ENCODE results near the gene GGT5. TPM values are rescaled to one million over a fixed set of nuclear protein-coding genes. Genes with fewer than 3 reads are reported as not detected.
A peak's percentile ranks its signal among the peaks of the same experiment; 100 is the strongest.
"Not testable (repeated sequence)": the region's sequence is repeated elsewhere in the genome, so short reads cannot be mapped to it uniquely, and the experiment has no call there.

Gene GGT5, protein sequence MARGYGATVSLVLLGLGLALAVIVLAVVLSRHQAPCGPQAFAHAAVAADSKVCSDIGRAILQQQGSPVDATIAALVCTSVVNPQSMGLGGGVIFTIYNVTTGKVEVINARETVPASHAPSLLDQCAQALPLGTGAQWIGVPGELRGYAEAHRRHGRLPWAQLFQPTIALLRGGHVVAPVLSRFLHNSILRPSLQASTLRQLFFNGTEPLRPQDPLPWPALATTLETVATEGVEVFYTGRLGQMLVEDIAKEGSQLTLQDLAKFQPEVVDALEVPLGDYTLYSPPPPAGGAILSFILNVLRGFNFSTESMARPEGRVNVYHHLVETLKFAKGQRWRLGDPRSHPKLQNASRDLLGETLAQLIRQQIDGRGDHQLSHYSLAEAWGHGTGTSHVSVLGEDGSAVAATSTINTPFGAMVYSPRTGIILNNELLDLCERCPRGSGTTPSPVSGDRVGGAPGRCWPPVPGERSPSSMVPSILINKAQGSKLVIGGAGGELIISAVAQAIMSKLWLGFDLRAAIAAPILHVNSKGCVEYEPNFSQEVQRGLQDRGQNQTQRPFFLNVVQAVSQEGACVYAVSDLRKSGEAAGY
- total RNA-seq (2022) (31.5 and 34.6 TPM in 2 replicates), Bru-seq, nascent RNA (percentile 45 among the genes with signal in this experiment), BruChase-seq, experiment 1, labeled RNA remaining after a 6-hour chase (percentile 49 among the genes with signal in this experiment), BruChase-seq, experiment 2, labeled RNA remaining after a 2-hour chase (percentile 49 among the genes with signal in this experiment)
- long read RNA-seq, transcript GGT5-202 (12 exons, 2,494 nt) = major isoform, 40 of 163 reads
- long read RNA-seq, transcript GGT5-201 (11 exons, 2,334 nt) = minor isoform, 8 of 163 reads
- long read RNA-seq, partial matches to known transcripts = 42 of 163 reads
- long read RNA-seq, other reads (novel, unspliced or antisense) = 70 of 163 reads

- Mint-ChIP-seq H3K4me1 (ENCODE audit: insufficient read depth, unreplicated experiment) (peaks cover 33% of the 10 kb centered on the region), H3K4me3 (ENCODE audit: unreplicated experiment) (peak within 1 kb of the TSS; percentile 64), H3K27ac (ENCODE audit: low read depth, unreplicated experiment) (peak within 1 kb of the TSS; percentile 57)
- BruUV-seq (replicated peaks); H3K9me3 Mint-ChIP-seq (ENCODE audit: unreplicated experiment); POLR2A ChIA-PET; H3K27me3 Mint-ChIP-seq (ENCODE audit: insufficient read depth, unreplicated experiment); H3K36me3 Mint-ChIP-seq (ENCODE audit: insufficient read depth, unreplicated experiment): not testable (repeated sequence)
- CTCF ChIA-PET = interaction anchor here (2.2 kb wide), 1 partner anchor 55 kb away, joined by 8 read pairs; no protein-coding TSS in a partner anchor
- intact Hi-C loops (cut with micrococcal nuclease) = loop anchor here (1.0 to 10.0 kb wide), 2 partner anchors 56 to 260 kb away; partner anchors contain the start of gene GSTT2
- DNase-seq (ENCODE audit: unreplicated experiment) = peak; percentile 74
Observed at GRCh38 chr22:24245030-24245431, at the start of gene GGT5. GGT5 (minus strand) TSS chr22:24245082; CDS start chr22:24244725, 357 bp downstream.

DNA sequence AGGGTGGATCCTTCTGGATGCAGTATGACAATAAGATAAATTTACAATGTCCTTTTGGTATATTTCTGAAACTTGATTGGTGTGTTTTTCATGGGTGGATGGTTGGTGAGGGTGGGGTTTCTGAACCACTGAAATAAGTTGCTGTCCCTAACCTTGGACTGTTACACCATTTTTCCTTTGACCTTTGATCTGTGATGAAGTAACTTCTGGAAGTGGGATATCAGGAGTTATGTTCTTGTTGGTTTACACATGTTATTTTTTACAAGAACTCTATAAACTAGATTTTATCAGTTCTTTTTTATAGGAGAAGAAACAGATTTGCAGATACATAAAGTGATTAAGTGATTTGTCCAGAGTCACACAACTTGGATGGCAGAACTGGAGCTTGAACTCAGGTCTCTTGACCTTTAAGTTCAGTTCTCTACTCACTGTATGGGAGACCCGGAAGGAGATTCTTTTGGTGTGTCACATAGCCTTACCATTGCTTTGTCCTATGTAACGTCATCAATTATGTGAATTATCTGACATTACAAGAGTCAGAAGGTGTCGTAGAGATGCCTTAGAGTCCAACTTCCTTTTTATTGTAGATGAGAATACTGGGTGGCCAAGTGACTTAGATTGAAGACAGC is 47.4 kb upstream of the GGT5 start:
- H3K27ac Mint-ChIP-seq (ENCODE audit: low read depth, unreplicated experiment); H3K4me3 Mint-ChIP-seq (ENCODE audit: unreplicated experiment); H3K36me3 Mint-ChIP-seq (ENCODE audit: insufficient read depth, unreplicated experiment); H3K9me3 Mint-ChIP-seq (ENCODE audit: unreplicated experiment); intact Hi-C loops (cut with micrococcal nuclease); BruUV-seq (replicated peaks); POLR2A ChIA-PET; H3K27me3 Mint-ChIP-seq (ENCODE audit: insufficient read depth, unreplicated experiment); DNase-seq (ENCODE audit: unreplicated experiment): not testable (repeated sequence)
- CTCF ChIA-PET = interaction anchor here (0.7 kb wide), 2 partner anchors 16 to 27 kb away, joined by 3 read pairs; no protein-coding TSS in a partner anchor
- H3K4me1 Mint-ChIP-seq (ENCODE audit: insufficient read depth, unreplicated experiment) = peaks cover 19% of the 10 kb centered on the region

- intact Hi-C loops (cut with micrococcal nuclease) = no loop called here
- H3K4me1 Mint-ChIP-seq (ENCODE audit: insufficient read depth, unreplicated experiment) = peaks cover 24% of the 10 kb centered on the region
- DNase-seq (ENCODE audit: unreplicated experiment) = no peak
- no peak overlapping the region for H3K27ac Mint-ChIP-seq (ENCODE audit: low read depth, unreplicated experiment)
- ChIA-PET CTCF (no interaction called here), POLR2A (interaction anchor here (0.6 to 1.2 kb wide), 2 partner anchors 14 to 18 kb away, joined by 3 read pairs; no protein-coding TSS in a partner anchor)
- TF ChIP-seq, protein P1, sequence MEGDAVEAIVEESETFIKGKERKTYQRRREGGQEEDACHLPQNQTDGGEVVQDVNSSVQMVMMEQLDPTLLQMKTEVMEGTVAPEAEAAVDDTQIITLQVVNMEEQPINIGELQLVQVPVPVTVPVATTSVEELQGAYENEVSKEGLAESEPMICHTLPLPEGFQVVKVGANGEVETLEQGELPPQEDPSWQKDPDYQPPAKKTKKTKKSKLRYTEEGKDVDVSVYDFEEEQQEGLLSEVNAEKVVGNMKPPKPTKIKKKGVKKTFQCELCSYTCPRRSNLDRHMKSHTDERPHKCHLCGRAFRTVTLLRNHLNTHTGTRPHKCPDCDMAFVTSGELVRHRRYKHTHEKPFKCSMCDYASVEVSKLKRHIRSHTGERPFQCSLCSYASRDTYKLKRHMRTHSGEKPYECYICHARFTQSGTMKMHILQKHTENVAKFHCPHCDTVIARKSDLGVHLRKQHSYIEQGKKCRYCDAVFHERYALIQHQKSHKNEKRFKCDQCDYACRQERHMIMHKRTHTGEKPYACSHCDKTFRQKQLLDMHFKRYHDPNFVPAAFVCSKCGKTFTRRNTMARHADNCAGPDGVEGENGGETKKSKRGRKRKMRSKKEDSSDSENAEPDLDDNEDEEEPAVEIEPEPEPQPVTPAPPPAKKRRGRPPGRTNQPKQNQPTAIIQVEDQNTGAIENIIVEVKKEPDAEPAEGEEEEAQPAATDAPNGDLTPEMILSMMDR (IDR thresholded peaks at IDR 0.05; ENCODE audit: unreplicated experiment) = no peak
- H3K36me3 Mint-ChIP-seq (ENCODE audit: insufficient read depth, unreplicated experiment) = no peaks in the 10 kb centered on the region
- H3K9me3 Mint-ChIP-seq (ENCODE audit: unreplicated experiment) = no peaks in the 10 kb centered on the region
- no peaks in the 10 kb centered on the region for H3K27me3 Mint-ChIP-seq (ENCODE audit: insufficient read depth, unreplicated experiment)
- BruUV-seq (replicated peaks) = no TSS peak
- no peak overlapping the region for H3K4me3 Mint-ChIP-seq (ENCODE audit: unreplicated experiment)
Observed at GRCh38 chr22:24291515-24292201, 46.8 kb upstream of the GGT5 start.

GRCh38 chr22:24290459-24290858 is 45.6 kb upstream of the GGT5 start:
- BruUV-seq (replicated peaks) = no TSS peak
- peaks cover 25% of the 10 kb centered on the region for H3K4me1 Mint-ChIP-seq (ENCODE audit: insufficient read depth, unreplicated experiment)
- intact Hi-C loops (cut with micrococcal nuclease) = no loop called here
- no peak for DNase-seq (ENCODE audit: unreplicated experiment)
- H3K4me3 Mint-ChIP-seq (ENCODE audit: unreplicated experiment) = no peak overlapping the region
- ChIA-PET POLR2A (interaction anchor here (0.7 to 2.3 kb wide), 6 partner anchors 9 to 201 kb away, joined by 3 to 12 read pairs (median 4); no protein-coding TSS in a partner anchor), CTCF (no interaction called here)
- H3K9me3 Mint-ChIP-seq (ENCODE audit: unreplicated experiment) = no peaks in the 10 kb centered on the region
- H3K27me3 Mint-ChIP-seq (ENCODE audit: insufficient read depth, unreplicated experiment) = no peaks in the 10 kb centered on the region
- no peak overlapping the region for H3K27ac Mint-ChIP-seq (ENCODE audit: low read depth, unreplicated experiment)
- TF ChIP-seq, protein P1 (IDR thresholded peaks at IDR 0.05; ENCODE audit: unreplicated experiment) = no peak
- H3K36me3 Mint-ChIP-seq (ENCODE audit: insufficient read depth, unreplicated experiment) = no peaks in the 10 kb centered on the region
